WTC11 (cell line): Measurements from ENCODE around the gene SLC23A2. TPM values are rescaled to one million over a fixed set of nuclear protein-coding genes. Genes with fewer than 3 reads are reported as not detected.

ENCODE experiments used
- ATAC-seq: fragments of 200-7000 bp; cut with Tn5 transposase; 2 replicates; pipeline ENCODE4 v1.10.0; 2021; ENCODE audit warnings: mild to moderate bottlenecking, moderate library complexity
- CTCF ChIA-PET: fragments of 300-600 bp; sonication (Branson Sonifier 250); formaldehyde crosslinking; loops from one replicate; lab custom pipeline; 2021; ENCODE audit warnings: antibody characterized with exemption; lab: Charles Lee
- POLR2A ChIA-PET: fragments of 350-600 bp; sonication (Branson Sonifier 250); formaldehyde crosslinking; loops from one replicate; lab custom pipeline; 2021; ENCODE audit warnings: antibody characterized with exemption; lab: Charles Lee
- DNase-seq: peaks from one replicate; pipeline ENCODE4 v3.0.0; 2021; ENCODE audit warnings: low spot score
- H3K27ac Mint-ChIP-seq: 2 replicates; pipeline ENCODE4 v1.8.0; 2021; ENCODE audit warnings: mixed read lengths
- H3K27me3 Mint-ChIP-seq: 2 replicates; pipeline ENCODE4 v1.8.0; 2021; ENCODE audit warnings: low read depth, mild to moderate bottlenecking, moderate library complexity, mixed read lengths
- H3K36me3 Mint-ChIP-seq: 2 replicates; pipeline ENCODE4 v1.8.0; 2021; ENCODE audit warnings: mixed read lengths
- H3K4me1 Mint-ChIP-seq: 2 replicates; pipeline ENCODE4 v1.8.0; 2022; ENCODE audit warnings: mixed read lengths
- H3K4me3 Mint-ChIP-seq: 2 replicates; pipeline ENCODE4 v1.8.0; 2021; ENCODE audit warnings: mild to moderate bottlenecking, moderate library complexity, mixed read lengths
- H3K9me3 Mint-ChIP-seq: 2 replicates; pipeline ENCODE4 v1.8.0; 2021; ENCODE audit warnings: mixed read lengths
- CBFB ChIP-seq: sonication (generic); formaldehyde crosslinking; IDR thresholded peaks from 2 replicates; pipeline ENCODE4 v1.8.1; 2022; ENCODE audit warnings: mild to moderate bottlenecking, low read depth, missing genetic modification reagents
- ELF4 ChIP-seq: sonication (generic); formaldehyde crosslinking; IDR thresholded peaks from 2 replicates; pipeline ENCODE4 v1.8.1; 2022; ENCODE audit warnings: low read depth, mild to moderate bottlenecking, moderate library complexity, missing genetic modification reagents
- ESRRA ChIP-seq: sonication (generic); formaldehyde crosslinking; IDR thresholded peaks from 2 replicates; pipeline ENCODE4 v1.8.1; 2022; ENCODE audit warnings: mild to moderate bottlenecking, missing genetic modification reagents, borderline replicate concordance
- FOXK1 ChIP-seq: sonication (generic); formaldehyde crosslinking; IDR thresholded peaks from 2 replicates; pipeline ENCODE4 v1.8.0; 2022; ENCODE audit warnings: mild to moderate bottlenecking, moderate library complexity, missing genetic modification reagents
- GRHL2 ChIP-seq: fragments of 250-450 bp; sonication (Bioruptor Pico); IDR thresholded peaks from 2 replicates; pipeline ENCODE4 v1.8.0; 2022; ENCODE audit warnings: mild to moderate bottlenecking, moderate library complexity; ENCODE audit not compliant: insufficient replicate concordance, severe bottlenecking
- GTF2I ChIP-seq: fragments of 250-450 bp; sonication (Bioruptor Pico); conservative IDR thresholded peaks from 2 replicates; pipeline ENCODE4 v1.4.0; 2021; ENCODE audit warnings: mild to moderate bottlenecking
- HMGA2 ChIP-seq: fragments of 250-450 bp; sonication (Bioruptor Pico); IDR thresholded peaks from 2 replicates; pipeline ENCODE4 v1.4.0; 2021; ENCODE audit warnings: mild to moderate bottlenecking, moderate library complexity
- RELA ChIP-seq: sonication (generic); formaldehyde crosslinking; IDR thresholded peaks from 2 replicates; pipeline ENCODE4 v1.8.1; 2022; ENCODE audit warnings: missing genetic modification reagents, mild to moderate bottlenecking, borderline replicate concordance
- SMAD3 ChIP-seq: sonication (generic); formaldehyde crosslinking; IDR thresholded peaks from 2 replicates; pipeline ENCODE4 v1.8.0; 2022; ENCODE audit warnings: missing genetic modification reagents, mild to moderate bottlenecking, borderline replicate concordance
- ZNF121 ChIP-seq: sonication (generic); formaldehyde crosslinking; IDR thresholded peaks from 2 replicates; pipeline ENCODE4 v1.8.0; 2023; ENCODE audit warnings: missing genetic modification reagents
- ZNF263 ChIP-seq: sonication (generic); formaldehyde crosslinking; IDR thresholded peaks from 2 replicates; pipeline ENCODE4 v1.8.1; 2022; ENCODE audit warnings: low read depth, mild to moderate bottlenecking, moderate library complexity, missing genetic modification reagents
- ZNF396 ChIP-seq: fragments of 250-450 bp; sonication (Bioruptor Pico); IDR thresholded peaks from 2 replicates; pipeline ENCODE4 v1.8.0; 2021; ENCODE audit warnings: mild to moderate bottlenecking, moderate library complexity, borderline replicate concordance
- ZNF671 ChIP-seq: fragments of 250-450 bp; sonication (Bioruptor Pico); IDR thresholded peaks from 2 replicates; pipeline ENCODE4 v1.8.0; 2021; ENCODE audit warnings: mild to moderate bottlenecking
- total RNA-seq: library from RNA; stranded (reverse); gene quantifications from 3 replicates; pipeline ENCODE4 v1.2.3, GENCODE V29; 2021
- TF ChIP-seq, protein P1 (sequence below): fragments of 250-450 bp; sonication (Bioruptor Pico); IDR thresholded peaks from 2 replicates; pipeline ENCODE4 v1.8.0; 2021; ENCODE audit warnings: mild to moderate bottlenecking
- TF ChIP-seq, protein P2 (sequence below): sonication (generic); formaldehyde crosslinking; IDR thresholded peaks from 2 replicates; pipeline ENCODE4 v1.8.0; 2022; ENCODE audit warnings: mild to moderate bottlenecking, missing genetic modification reagents
- TF ChIP-seq, protein P3 (sequence below): fragments of 250-450 bp; sonication (Bioruptor Pico); IDR thresholded peaks from 2 replicates; pipeline ENCODE4 v1.9.0; 2021; ENCODE audit warnings: mild to moderate bottlenecking, borderline replicate concordance
- TF ChIP-seq, protein P4 (sequence below): sonication (generic); formaldehyde crosslinking; IDR thresholded peaks from 2 replicates; pipeline ENCODE4 v1.8.1; 2023; ENCODE audit warnings: mild to moderate bottlenecking, moderate library complexity, missing genetic modification reagents
- TF ChIP-seq, protein P5 (sequence below): sonication (generic); formaldehyde crosslinking; IDR thresholded peaks from 2 replicates; pipeline ENCODE4 v1.8.0; 2022; ENCODE audit warnings: mild to moderate bottlenecking, missing genetic modification reagents
- TF ChIP-seq, protein P6 (sequence below): sonication (generic); formaldehyde crosslinking; IDR thresholded peaks from 2 replicates; pipeline ENCODE4 v1.8.1; 2023; ENCODE audit warnings: mild to moderate bottlenecking, missing genetic modification reagents
- TF ChIP-seq, protein P7 (sequence below): sonication (generic); formaldehyde crosslinking; IDR thresholded peaks from 2 replicates; pipeline ENCODE4 v1.8.1; 2022; ENCODE audit warnings: low read depth, mild to moderate bottlenecking, moderate library complexity, missing genetic modification reagents, borderline replicate concordance
- TF ChIP-seq, protein P8 (sequence below): sonication (generic); formaldehyde crosslinking; IDR thresholded peaks from 2 replicates; pipeline ENCODE4 v1.8.1; 2022; ENCODE audit warnings: mild to moderate bottlenecking, missing genetic modification reagents, moderate library complexity, borderline replicate concordance

The SLC23A2 gene
- total RNA-seq, 1 experiment from 2014 or later, result 14.5 TPM

DNA sequence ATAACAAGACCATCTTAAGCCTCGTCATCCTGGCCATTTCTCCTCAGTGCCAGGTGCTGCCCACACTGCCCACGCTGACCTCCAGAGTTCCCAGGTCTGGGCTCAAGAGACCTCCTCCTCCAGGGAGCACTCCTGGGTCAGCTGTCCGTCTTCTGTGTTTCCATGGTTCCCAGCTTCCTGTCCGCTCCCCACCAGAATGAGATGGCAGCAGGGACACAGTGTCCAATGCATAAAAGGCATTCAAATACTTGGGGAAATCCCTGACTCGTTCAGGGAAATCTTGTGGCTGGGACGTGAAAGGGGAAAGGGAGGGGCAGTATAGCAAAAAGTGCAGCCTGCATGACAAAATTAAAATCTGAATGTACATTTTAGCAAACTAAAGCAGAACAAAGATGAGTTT is 54.3 kb downstream of the SLC23A2 start (continued):
- TF ChIP-seq, protein P1, sequence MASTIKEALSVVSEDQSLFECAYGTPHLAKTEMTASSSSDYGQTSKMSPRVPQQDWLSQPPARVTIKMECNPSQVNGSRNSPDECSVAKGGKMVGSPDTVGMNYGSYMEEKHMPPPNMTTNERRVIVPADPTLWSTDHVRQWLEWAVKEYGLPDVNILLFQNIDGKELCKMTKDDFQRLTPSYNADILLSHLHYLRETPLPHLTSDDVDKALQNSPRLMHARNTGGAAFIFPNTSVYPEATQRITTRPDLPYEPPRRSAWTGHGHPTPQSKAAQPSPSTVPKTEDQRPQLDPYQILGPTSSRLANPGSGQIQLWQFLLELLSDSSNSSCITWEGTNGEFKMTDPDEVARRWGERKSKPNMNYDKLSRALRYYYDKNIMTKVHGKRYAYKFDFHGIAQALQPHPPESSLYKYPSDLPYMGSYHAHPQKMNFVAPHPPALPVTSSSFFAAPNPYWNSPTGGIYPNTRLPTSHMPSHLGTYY (CRISPR knock-in tag), result no peak
- no peak for TF ChIP-seq ZNF121 (CRISPR knock-in tag)
- TF ChIP-seq ZNF396, result no peak

DNA sequence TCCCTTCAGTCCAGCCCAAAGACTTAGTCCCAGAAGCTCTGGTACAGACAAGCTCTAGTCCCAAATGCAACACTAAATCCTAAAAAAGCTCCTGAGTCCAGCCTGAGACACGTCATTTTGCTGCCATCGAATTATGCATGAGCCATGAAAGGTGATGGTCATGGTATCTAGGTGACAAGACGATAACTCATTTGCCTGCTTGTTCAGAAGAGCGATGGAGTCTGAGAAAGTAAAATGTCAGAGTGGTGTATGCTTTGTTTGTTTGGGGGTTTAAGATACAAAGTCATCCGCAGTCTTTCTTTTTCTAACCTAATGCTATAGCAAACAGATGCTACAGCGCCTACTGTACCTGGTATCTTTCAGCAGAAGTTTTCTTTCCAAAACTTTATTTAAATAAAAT is 54.7 kb downstream of the SLC23A2 start:
- Mint-ChIP-seq H3K9me3 (no peaks in the 10 kb centered on the region), H3K4me1 (peaks cover 42% of the 10 kb centered on the region), H3K27me3 (no peaks in the 10 kb centered on the region), H3K4me3 (no peak overlapping the region), H3K36me3 (no peaks in the 10 kb centered on the region), H3K27ac (no peak overlapping the region)
- no peak for TF ChIP-seq ZNF263 (CRISPR knock-in tag)
- no peak for TF ChIP-seq SMAD3 (CRISPR knock-in tag)
- TF ChIP-seq GRHL2 (CRISPR knock-in tag), result no peak
- TF ChIP-seq HMGA2 (CRISPR knock-in tag), result no peak
- no peak for TF ChIP-seq GTF2I (CRISPR knock-in tag)
- TF ChIP-seq, protein P2, sequence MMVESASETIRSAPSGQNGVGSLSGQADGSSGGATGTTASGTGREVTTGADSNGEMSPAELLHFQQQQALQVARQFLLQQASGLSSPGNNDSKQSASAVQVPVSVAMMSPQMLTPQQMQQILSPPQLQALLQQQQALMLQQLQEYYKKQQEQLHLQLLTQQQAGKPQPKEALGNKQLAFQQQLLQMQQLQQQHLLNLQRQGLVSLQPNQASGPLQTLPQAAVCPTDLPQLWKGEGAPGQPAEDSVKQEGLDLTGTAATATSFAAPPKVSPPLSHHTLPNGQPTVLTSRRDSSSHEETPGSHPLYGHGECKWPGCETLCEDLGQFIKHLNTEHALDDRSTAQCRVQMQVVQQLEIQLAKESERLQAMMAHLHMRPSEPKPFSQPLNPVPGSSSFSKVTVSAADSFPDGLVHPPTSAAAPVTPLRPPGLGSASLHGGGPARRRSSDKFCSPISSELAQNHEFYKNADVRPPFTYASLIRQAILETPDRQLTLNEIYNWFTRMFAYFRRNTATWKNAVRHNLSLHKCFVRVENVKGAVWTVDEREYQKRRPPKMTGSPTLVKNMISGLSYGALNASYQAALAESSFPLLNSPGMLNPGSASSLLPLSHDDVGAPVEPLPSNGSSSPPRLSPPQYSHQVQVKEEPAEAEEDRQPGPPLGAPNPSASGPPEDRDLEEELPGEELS (CRISPR knock-in tag), result no peak
- no peak for TF ChIP-seq CBFB (CRISPR knock-in tag)
- TF ChIP-seq, protein P3, sequence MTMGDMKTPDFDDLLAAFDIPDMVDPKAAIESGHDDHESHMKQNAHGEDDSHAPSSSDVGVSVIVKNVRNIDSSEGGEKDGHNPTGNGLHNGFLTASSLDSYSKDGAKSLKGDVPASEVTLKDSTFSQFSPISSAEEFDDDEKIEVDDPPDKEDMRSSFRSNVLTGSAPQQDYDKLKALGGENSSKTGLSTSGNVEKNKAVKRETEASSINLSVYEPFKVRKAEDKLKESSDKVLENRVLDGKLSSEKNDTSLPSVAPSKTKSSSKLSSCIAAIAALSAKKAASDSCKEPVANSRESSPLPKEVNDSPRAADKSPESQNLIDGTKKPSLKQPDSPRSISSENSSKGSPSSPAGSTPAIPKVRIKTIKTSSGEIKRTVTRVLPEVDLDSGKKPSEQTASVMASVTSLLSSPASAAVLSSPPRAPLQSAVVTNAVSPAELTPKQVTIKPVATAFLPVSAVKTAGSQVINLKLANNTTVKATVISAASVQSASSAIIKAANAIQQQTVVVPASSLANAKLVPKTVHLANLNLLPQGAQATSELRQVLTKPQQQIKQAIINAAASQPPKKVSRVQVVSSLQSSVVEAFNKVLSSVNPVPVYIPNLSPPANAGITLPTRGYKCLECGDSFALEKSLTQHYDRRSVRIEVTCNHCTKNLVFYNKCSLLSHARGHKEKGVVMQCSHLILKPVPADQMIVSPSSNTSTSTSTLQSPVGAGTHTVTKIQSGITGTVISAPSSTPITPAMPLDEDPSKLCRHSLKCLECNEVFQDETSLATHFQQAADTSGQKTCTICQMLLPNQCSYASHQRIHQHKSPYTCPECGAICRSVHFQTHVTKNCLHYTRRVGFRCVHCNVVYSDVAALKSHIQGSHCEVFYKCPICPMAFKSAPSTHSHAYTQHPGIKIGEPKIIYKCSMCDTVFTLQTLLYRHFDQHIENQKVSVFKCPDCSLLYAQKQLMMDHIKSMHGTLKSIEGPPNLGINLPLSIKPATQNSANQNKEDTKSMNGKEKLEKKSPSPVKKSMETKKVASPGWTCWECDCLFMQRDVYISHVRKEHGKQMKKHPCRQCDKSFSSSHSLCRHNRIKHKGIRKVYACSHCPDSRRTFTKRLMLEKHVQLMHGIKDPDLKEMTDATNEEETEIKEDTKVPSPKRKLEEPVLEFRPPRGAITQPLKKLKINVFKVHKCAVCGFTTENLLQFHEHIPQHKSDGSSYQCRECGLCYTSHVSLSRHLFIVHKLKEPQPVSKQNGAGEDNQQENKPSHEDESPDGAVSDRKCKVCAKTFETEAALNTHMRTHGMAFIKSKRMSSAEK (CRISPR knock-in tag), result no peak
- TF ChIP-seq, protein P4, sequence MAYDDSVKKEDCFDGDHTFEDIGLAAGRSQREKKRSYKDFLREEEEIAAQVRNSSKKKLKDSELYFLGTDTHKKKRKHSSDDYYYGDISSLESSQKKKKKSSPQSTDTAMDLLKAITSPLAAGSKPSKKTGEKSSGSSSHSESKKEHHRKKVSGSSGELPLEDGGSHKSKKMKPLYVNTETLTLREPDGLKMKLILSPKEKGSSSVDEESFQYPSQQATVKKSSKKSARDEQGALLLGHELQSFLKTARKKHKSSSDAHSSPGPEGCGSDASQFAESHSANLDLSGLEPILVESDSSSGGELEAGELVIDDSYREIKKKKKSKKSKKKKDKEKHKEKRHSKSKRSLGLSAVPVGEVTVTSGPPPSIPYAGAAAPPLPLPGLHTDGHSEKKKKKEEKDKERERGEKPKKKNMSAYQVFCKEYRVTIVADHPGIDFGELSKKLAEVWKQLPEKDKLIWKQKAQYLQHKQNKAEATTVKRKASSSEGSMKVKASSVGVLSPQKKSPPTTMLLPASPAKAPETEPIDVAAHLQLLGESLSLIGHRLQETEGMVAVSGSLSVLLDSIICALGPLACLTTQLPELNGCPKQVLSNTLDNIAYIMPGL (CRISPR knock-in tag), result no peak
- TF ChIP-seq FOXK1 (CRISPR knock-in tag), result no peak
- TF ChIP-seq, protein P1 (CRISPR knock-in tag), result no peak
- TF ChIP-seq ESRRA, result no peak
- TF ChIP-seq, protein P5, sequence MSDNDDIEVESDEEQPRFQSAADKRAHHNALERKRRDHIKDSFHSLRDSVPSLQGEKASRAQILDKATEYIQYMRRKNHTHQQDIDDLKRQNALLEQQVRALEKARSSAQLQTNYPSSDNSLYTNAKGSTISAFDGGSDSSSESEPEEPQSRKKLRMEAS, result no peak
- TF ChIP-seq, protein P6, sequence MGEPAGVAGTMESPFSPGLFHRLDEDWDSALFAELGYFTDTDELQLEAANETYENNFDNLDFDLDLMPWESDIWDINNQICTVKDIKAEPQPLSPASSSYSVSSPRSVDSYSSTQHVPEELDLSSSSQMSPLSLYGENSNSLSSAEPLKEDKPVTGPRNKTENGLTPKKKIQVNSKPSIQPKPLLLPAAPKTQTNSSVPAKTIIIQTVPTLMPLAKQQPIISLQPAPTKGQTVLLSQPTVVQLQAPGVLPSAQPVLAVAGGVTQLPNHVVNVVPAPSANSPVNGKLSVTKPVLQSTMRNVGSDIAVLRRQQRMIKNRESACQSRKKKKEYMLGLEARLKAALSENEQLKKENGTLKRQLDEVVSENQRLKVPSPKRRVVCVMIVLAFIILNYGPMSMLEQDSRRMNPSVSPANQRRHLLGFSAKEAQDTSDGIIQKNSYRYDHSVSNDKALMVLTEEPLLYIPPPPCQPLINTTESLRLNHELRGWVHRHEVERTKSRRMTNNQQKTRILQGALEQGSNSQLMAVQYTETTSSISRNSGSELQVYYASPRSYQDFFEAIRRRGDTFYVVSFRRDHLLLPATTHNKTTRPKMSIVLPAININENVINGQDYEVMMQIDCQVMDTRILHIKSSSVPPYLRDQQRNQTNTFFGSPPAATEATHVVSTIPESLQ (CRISPR knock-in tag), result no peak
- TF ChIP-seq RELA (CRISPR knock-in tag), result no peak
- TF ChIP-seq, protein P7, sequence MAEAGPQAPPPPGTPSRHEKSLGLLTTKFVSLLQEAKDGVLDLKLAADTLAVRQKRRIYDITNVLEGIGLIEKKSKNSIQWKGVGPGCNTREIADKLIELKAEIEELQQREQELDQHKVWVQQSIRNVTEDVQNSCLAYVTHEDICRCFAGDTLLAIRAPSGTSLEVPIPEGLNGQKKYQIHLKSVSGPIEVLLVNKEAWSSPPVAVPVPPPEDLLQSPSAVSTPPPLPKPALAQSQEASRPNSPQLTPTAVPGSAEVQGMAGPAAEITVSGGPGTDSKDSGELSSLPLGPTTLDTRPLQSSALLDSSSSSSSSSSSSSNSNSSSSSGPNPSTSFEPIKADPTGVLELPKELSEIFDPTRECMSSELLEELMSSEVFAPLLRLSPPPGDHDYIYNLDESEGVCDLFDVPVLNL, result no peak
- TF ChIP-seq ELF4 (CRISPR knock-in tag), result no peak
- TF ChIP-seq ZNF671, result no peak
- TF ChIP-seq, protein P8, sequence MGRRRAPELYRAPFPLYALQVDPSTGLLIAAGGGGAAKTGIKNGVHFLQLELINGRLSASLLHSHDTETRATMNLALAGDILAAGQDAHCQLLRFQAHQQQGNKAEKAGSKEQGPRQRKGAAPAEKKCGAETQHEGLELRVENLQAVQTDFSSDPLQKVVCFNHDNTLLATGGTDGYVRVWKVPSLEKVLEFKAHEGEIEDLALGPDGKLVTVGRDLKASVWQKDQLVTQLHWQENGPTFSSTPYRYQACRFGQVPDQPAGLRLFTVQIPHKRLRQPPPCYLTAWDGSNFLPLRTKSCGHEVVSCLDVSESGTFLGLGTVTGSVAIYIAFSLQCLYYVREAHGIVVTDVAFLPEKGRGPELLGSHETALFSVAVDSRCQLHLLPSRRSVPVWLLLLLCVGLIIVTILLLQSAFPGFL, result no peak
- DNase-seq, result no peak
- ChIA-PET POLR2A (no interaction called here), CTCF (interaction anchor here (0.9 to 2.4 kb wide), 2 partner anchors 9 to 80 kb away, joined by 3 to 9 read pairs; no protein-coding TSS in a partner anchor)
- no peak for ATAC-seq
